Fibroblast of lung (primary cell): Measurements from ENCODE around the gene OSGIN1. TPM values are rescaled to one million over a fixed set of nuclear protein-coding genes. Genes with fewer than 3 reads are reported as not detected.
A peak's percentile ranks its signal among the peaks of the same experiment; 100 is the strongest.

Experiments used
- DNase-seq, 2 donors: peaks; one replicate each; pipeline versions ENCODE4 v3.0.0 to v3.0.0-alpha.2; 2010; ENCODE audit warnings: low read depth in 2 of 2
- H2AFZ ChIP-seq: 2 replicates; pipeline ENCODE4 v1.5.1; 2012; ENCODE audit warnings: low read length, control low read depth, inconsistent platforms
- H3K27ac ChIP-seq: 2 replicates; pipeline ENCODE4 v1.5.1; 2011; ENCODE audit warnings: low read length, control low read depth; ENCODE audit not compliant: insufficient read depth
- H3K27me3 ChIP-seq: 2 replicates; pipeline ENCODE4 v1.5.1; 2011; ENCODE audit warnings: mild to moderate bottlenecking, low read length; ENCODE audit not compliant: control insufficient read depth, insufficient read depth
- H3K36me3 ChIP-seq: 2 replicates; pipeline ENCODE4 v1.5.1; 2011; ENCODE audit warnings: low read length; ENCODE audit not compliant: control insufficient read depth, insufficient read depth
- H3K4me1 ChIP-seq: 2 replicates; pipeline ENCODE4 v1.5.1; 2011; ENCODE audit warnings: low read length; ENCODE audit not compliant: control insufficient read depth, insufficient read depth; ENCODE audit errors: extremely low read depth
- H3K4me2 ChIP-seq: 2 replicates; pipeline ENCODE4 v1.5.1; 2011; ENCODE audit warnings: low read length, control low read depth; ENCODE audit not compliant: insufficient read depth; ENCODE audit errors: extremely low read depth
- H3K4me3 ChIP-seq, 4 experiments: fragments of 200-600 bp in 1 of 4; sonication (generic) in 1 of 4; replicated peaks in 1 of 4; 2 replicates each; pipeline ENCODE4 v1.5.1; 2011 to 2016; ENCODE audit warnings: low read length in 4 of 4, low read depth in 3 of 4, mild to moderate bottlenecking in 3 of 4, control low read depth in 2 of 4, inconsistent platforms in 1 of 4, mixed read lengths in 1 of 4; ENCODE audit not compliant: insufficient read depth in 1 of 4; ENCODE audit errors: control extremely low read depth in 1 of 4
- H3K79me2 ChIP-seq: 2 replicates; pipeline ENCODE4 v1.5.1; 2012; ENCODE audit warnings: mild to moderate bottlenecking, low read length, inconsistent platforms; ENCODE audit not compliant: control insufficient read depth, insufficient read depth
- H3K9ac ChIP-seq: 2 replicates; pipeline ENCODE4 v1.5.1; 2011; ENCODE audit warnings: mild to moderate bottlenecking, low read length, control low read depth; ENCODE audit not compliant: insufficient read depth
- H3K9me3 ChIP-seq: 2 replicates; pipeline ENCODE4 v1.5.1; 2012; ENCODE audit warnings: low read depth, low read length; ENCODE audit not compliant: control insufficient read depth, insufficient read depth
- H4K20me1 ChIP-seq: 2 replicates; pipeline ENCODE4 v1.5.1; 2011; ENCODE audit warnings: low read length; ENCODE audit not compliant: control insufficient read depth, insufficient read depth; ENCODE audit errors: extremely low read depth
- CTCF ChIP-seq, 2 donors: IDR thresholded peaks in 1 of 2; conservative IDR thresholded peaks in 1 of 2; 1 replicate in 1 of 2; 2 replicates in 1 of 2; pipeline ENCODE4 v1.5.1; 2011 to 2012; ENCODE audit warnings: low read length in 2 of 2, control low read depth in 1 of 2, inconsistent platforms in 1 of 2, low read depth in 1 of 2, mild to moderate bottlenecking in 1 of 2
- EZH2 ChIP-seq: IDR thresholded peaks from 2 replicates; pipeline ENCODE4 v1.5.1; 2012; ENCODE audit warnings: low read length, control low read depth, mild to moderate bottlenecking; ENCODE audit errors: missing control alignments
- polyA plus RNA-seq, 2 donors: library from polyadenylated mRNA; depleted of rRNA in 1 of 2; stranded (reverse) in 1 of 2; unstranded in 1 of 2; fragments of >200 nt; gene quantifications; 2 replicates each; pipeline ENCODE4 v1.2.1, GENCODE V29; 2011 to 2012; ENCODE audit warnings: missing spikeins in 1 of 2
- total RNA-seq: library from RNA; depleted of rRNA; stranded (reverse); fragments of >200 nt; gene quantifications from 2 replicates; pipeline ENCODE4 v1.2.1, GENCODE V29; 2014

OSGIN1 gene
- total and polyA plus RNA-seq, 2 donors (not counting 1 experiment from before 2014, with no cell fraction given), result 2.1 to 6.6 TPM

- Histone ChIP-seq H3K9ac (no peak overlapping the region), H3K27me3 (no peaks in the 10 kb centered on the region), H2AFZ (no peak overlapping the region), H3K79me2 (no peaks in the 10 kb centered on the region), H3K9me3 (no peaks in the 10 kb centered on the region), H3K4me2 (no peak overlapping the region), H3K27ac (no peak overlapping the region), H3K4me1 (no peaks in the 10 kb centered on the region), H3K4me3 (no peak overlapping the region), H3K36me3 (peaks cover 11% of the 10 kb centered on the region), H4K20me1 (no peaks in the 10 kb centered on the region)
- no peak for DNase-seq
- no peak for TF ChIP-seq CTCF (conservative IDR thresholded peaks at IDR 0.05 in 1 of 2, IDR thresholded peaks at IDR 0.05 in 1 of 2; ENCODE audit: low read depth in 1 of 2, low read length in 2 of 2)
- no peak for TF ChIP-seq EZH2
Measured at GRCh38 chr16:83911290-83911689, 41.8 kb upstream of the OSGIN1 start.

- peak in 1 of 2 donors; percentile 34 for DNase-seq
- Histone ChIP-seq H3K27ac (no peak overlapping the region), H3K9ac (no peak overlapping the region), H3K27me3 (no peaks in the 10 kb centered on the region), H2AFZ (no peak overlapping the region), H3K4me3 (no peak overlapping the region), H3K79me2 (no peaks in the 10 kb centered on the region), H4K20me1 (no peaks in the 10 kb centered on the region), H3K36me3 (peaks cover 11% of the 10 kb centered on the region), H3K9me3 (no peaks in the 10 kb centered on the region), H3K4me1 (no peaks in the 10 kb centered on the region), H3K4me2 (no peak overlapping the region)
- TF ChIP-seq EZH2 (no peak), CTCF (conservative IDR thresholded peaks at IDR 0.05 in 1 of 2, IDR thresholded peaks at IDR 0.05 in 1 of 2; ENCODE audit: low read depth in 1 of 2, low read length in 2 of 2) (no peak)
Measured at GRCh38 chr16:83912519-83913244, 40.4 kb upstream of the OSGIN1 start.

- no peak overlapping the region for H3K9ac ChIP-seq
- H3K4me3 ChIP-seq, result no peak overlapping the region
- no peak overlapping the region for H3K4me2 ChIP-seq
- no peaks in the 10 kb centered on the region for H3K9me3 ChIP-seq
- no peak for TF ChIP-seq EZH2
- no peak for TF ChIP-seq CTCF (conservative IDR thresholded peaks at IDR 0.05 in 1 of 2, IDR thresholded peaks at IDR 0.05 in 1 of 2; ENCODE audit: low read depth in 1 of 2, low read length in 2 of 2)
- no peak overlapping the region for H3K27ac ChIP-seq
- H3K79me2 ChIP-seq, result no peaks in the 10 kb centered on the region
- H3K4me1 ChIP-seq, result no peaks in the 10 kb centered on the region
- H2AFZ ChIP-seq, result no peak overlapping the region
- no peaks in the 10 kb centered on the region for H4K20me1 ChIP-seq
- H3K36me3 ChIP-seq, result peaks cover 11% of the 10 kb centered on the region
- DNase-seq, result peak in 1 of 2 donors; percentile 84
- H3K27me3 ChIP-seq, result no peaks in the 10 kb centered on the region
Measured at GRCh38 chr16:83913245-83913633, 39.8 kb upstream of the OSGIN1 start.
